ENCODE results near the gene EXD3.

EXD3 gene

GRCh38 chr9:137365552-137366444 is 57.2 kb downstream of the EXD3 start:
- DNase-seq (ENCODE audit: low spot score), result no peak
- in situ Hi-C loops (cut with MboI; ENCODE audit: low sequenced_read_pairs, unreplicated experiment), result no loop called here
- no peak for TF ChIP-seq CTCF (IDR thresholded peaks at IDR 0.05; ENCODE audit: borderline replicate concordance, control extremely low read depth, extremely low read depth, insufficient read depth, missing control alignments)

- in situ Hi-C loops (cut with MboI; ENCODE audit: low sequenced_read_pairs, unreplicated experiment), result no loop called here
- no peak for DNase-seq (ENCODE audit: low spot score)
- no peak for TF ChIP-seq CTCF (IDR thresholded peaks at IDR 0.05; ENCODE audit: borderline replicate concordance, control extremely low read depth, extremely low read depth, insufficient read depth, missing control alignments)
Observed at GRCh38 chr9:137365056-137365455, 57.9 kb downstream of the EXD3 start.

GRCh38 chr9:137359850-137360249 is 63.1 kb downstream of the EXD3 start:
- no peak for DNase-seq (ENCODE audit: low spot score)
- no peak for TF ChIP-seq CTCF (IDR thresholded peaks at IDR 0.05; ENCODE audit: borderline replicate concordance, control extremely low read depth, extremely low read depth, insufficient read depth, missing control alignments)
- in situ Hi-C loops (cut with MboI; ENCODE audit: low sequenced_read_pairs, unreplicated experiment), result no loop called here

GRCh38 chr9:137358126-137358525 is 64.8 kb downstream of the EXD3 start:
- no peak for TF ChIP-seq CTCF (IDR thresholded peaks at IDR 0.05; ENCODE audit: borderline replicate concordance, control extremely low read depth, extremely low read depth, insufficient read depth, missing control alignments)
- in situ Hi-C loops (cut with MboI; ENCODE audit: low sequenced_read_pairs, unreplicated experiment), result no loop called here
- DNase-seq (ENCODE audit: low spot score), result no peak

- in situ Hi-C loops (cut with MboI; ENCODE audit: low sequenced_read_pairs, unreplicated experiment), result no loop called here
- no peak for DNase-seq (ENCODE audit: low spot score)
- no peak for TF ChIP-seq CTCF (IDR thresholded peaks at IDR 0.05; ENCODE audit: borderline replicate concordance, control extremely low read depth, extremely low read depth, insufficient read depth, missing control alignments)
Observed at GRCh38 chr9:137357166-137357565, 65.8 kb downstream of the EXD3 start.

GRCh38 chr9:137355761-137356365 is 67.1 kb downstream of the EXD3 start:
- no peak for TF ChIP-seq CTCF (IDR thresholded peaks at IDR 0.05; ENCODE audit: borderline replicate concordance, control extremely low read depth, extremely low read depth, insufficient read depth, missing control alignments)
- in situ Hi-C loops (cut with MboI; ENCODE audit: low sequenced_read_pairs, unreplicated experiment), result no loop called here
- DNase-seq (ENCODE audit: low spot score), result no peak
